A673 (cell line): ENCODE data around the gene PAK5. TPM values are rescaled to one million over a fixed set of nuclear protein-coding genes. Genes with fewer than 3 reads are reported as not detected.
A peak's percentile ranks its signal among the peaks of the same experiment; 100 is the strongest.

Experiments
- BruUV-seq: library from RNA; stranded (reverse); fragments of 400-500 nt; replicated peaks from 2 replicates; lab custom pipeline; 2021; lab: Mats Ljungman, UMichigan
- CTCF ChIA-PET: fragments of 300-600 bp; sonication (Branson Sonifier 250); formaldehyde crosslinking; loops from one replicate; lab custom pipeline; 2022; ENCODE audit warnings: antibody characterized with exemption; lab: Charles Lee
- POLR2A ChIA-PET: fragments of 300-600 bp; sonication (Branson Sonifier 250); formaldehyde crosslinking; loops from one replicate; lab custom pipeline; 2022; ENCODE audit warnings: antibody characterized with exemption; ENCODE audit not compliant: low non-redundant PET; lab: Charles Lee
- DNase-seq: peaks from one replicate; pipeline ENCODE4 v3.0.0-alpha.2; 2015; ENCODE audit warnings: low spot score
- H3K27ac ChIP-seq: fragments of 200-600 bp; sonication (generic); 2 replicates; pipeline ENCODE4 v1.5.1; 2016; ENCODE audit warnings: mixed run types, low read depth, mild to moderate bottlenecking, mixed read lengths, antibody characterized with exemption, low read length; ENCODE audit not compliant: poor library complexity, severe bottlenecking
- H3K27me3 ChIP-seq: fragments of 200-600 bp; sonication (generic); replicated peaks from 2 replicates; pipeline ENCODE4 v1.6.1; 2017; ENCODE audit warnings: mixed run types, low read depth, mild to moderate bottlenecking, mixed read lengths, antibody characterized with exemption, low read length; ENCODE audit not compliant: insufficient read depth, poor library complexity
- H3K36me3 ChIP-seq: fragments of 200-600 bp; sonication (generic); 2 replicates; pipeline ENCODE4 v1.6.1; 2016; ENCODE audit warnings: mixed run types, mild to moderate bottlenecking, mixed read lengths, antibody characterized with exemption, low read length; ENCODE audit not compliant: insufficient read depth, poor library complexity, severe bottlenecking
- H3K4me1 ChIP-seq: fragments of 200-600 bp; sonication (generic); 2 replicates; pipeline ENCODE4 v1.6.1; 2017; ENCODE audit warnings: mixed run types, mild to moderate bottlenecking, mixed read lengths, antibody characterized with exemption, low read length; ENCODE audit not compliant: insufficient read depth, poor library complexity, severe bottlenecking
- H3K4me3 ChIP-seq: fragments of 200-600 bp; sonication (generic); 2 replicates; pipeline ENCODE4 v1.5.1; 2016; ENCODE audit warnings: low read depth, mixed run types, mild to moderate bottlenecking, mixed read lengths, low read length; ENCODE audit not compliant: poor library complexity, severe bottlenecking
- H3K9me3 ChIP-seq: fragments of 200-600 bp; sonication (generic); 2 replicates; pipeline ENCODE4 v1.6.1; 2016; ENCODE audit warnings: mixed run types, low read depth, mild to moderate bottlenecking, mixed read lengths, antibody characterized with exemption, low read length; ENCODE audit not compliant: poor library complexity, severe bottlenecking
- CTCF ChIP-seq: fragments of 300-800, 200-600 bp; sonication (generic); conservative IDR thresholded peaks from 2 replicates; pipeline ENCODE4 v1.5.1; 2017; ENCODE audit warnings: low read depth, mild to moderate bottlenecking, antibody characterized with exemption, low read length, moderate library complexity, mixed read lengths
- EZH2 ChIP-seq: fragments of 200-600 bp; sonication (generic); IDR thresholded peaks from 2 replicates; pipeline ENCODE4 v1.6.1; 2017; ENCODE audit warnings: borderline replicate concordance, low read depth, mild to moderate bottlenecking, mixed read lengths, antibody characterized with exemption, low read length; ENCODE audit not compliant: poor library complexity, severe bottlenecking
- intact Hi-C: fragments of 100-400 bp; cut with micrococcal nuclease; formaldehyde crosslinking; loops from one replicate; pipeline ENCODE4 v1.10.0; 2022; ENCODE audit not compliant: unreplicated experiment
- total RNA-seq: library from RNA; stranded (reverse); gene quantifications from 2 replicates; pipeline ENCODE4 v1.2.3, GENCODE V29; 2021

The PAK5 gene
- total RNA-seq, 1 experiment from 2014 or later: not detected

GRCh38 chr20:9611921-9612320 lies 227.0 kb downstream of the PAK5 start:
- ChIA-PET CTCF (interaction anchor here (2.6 kb wide), 1 partner anchor 203 kb away, joined by 57 read pairs; no protein-coding TSS in a partner anchor), POLR2A (no interaction called here)
- no peaks in the 10 kb centered on the region for H3K27me3 ChIP-seq
- no peak overlapping the region for H3K4me3 ChIP-seq
- no peak overlapping the region for H3K27ac ChIP-seq
- BruUV-seq: no TSS peak
- intact Hi-C loops: loop anchor here (2.0 to 10.0 kb wide), 5 partner anchors 153 to 1933 kb away; no protein-coding TSS in a partner anchor
- H3K9me3 ChIP-seq: no peaks in the 10 kb centered on the region
- H3K36me3 ChIP-seq: no peaks in the 10 kb centered on the region
- no peaks in the 10 kb centered on the region for H3K4me1 ChIP-seq
- no peak for DNase-seq
- TF ChIP-seq CTCF (no peak), EZH2 (no peak)

GRCh38 chr20:9610665-9611064 lies 228.2 kb downstream of the PAK5 start:
- Histone ChIP-seq H3K27ac (no peak overlapping the region), H3K4me1 (no peaks in the 10 kb centered on the region), H3K36me3 (no peaks in the 10 kb centered on the region), H3K4me3 (no peak overlapping the region), H3K27me3 (no peaks in the 10 kb centered on the region), H3K9me3 (no peaks in the 10 kb centered on the region)
- TF ChIP-seq EZH2: no peak
- no peak for TF ChIP-seq CTCF
- intact Hi-C loops: loop anchor here (1.0 to 10.0 kb wide), 7 partner anchors 142 to 1934 kb away; no protein-coding TSS in a partner anchor
- BruUV-seq: no TSS peak
- CTCF ChIA-PET: interaction anchor here (0.8 to 2.6 kb wide), 3 partner anchors 143 to 204 kb away, joined by 4 to 57 read pairs (median 26); no protein-coding TSS in a partner anchor
- DNase-seq: no peak
- POLR2A ChIA-PET: no interaction called here

GRCh38 chr20:9609887-9610502 lies 228.9 kb downstream of the PAK5 start:
- Histone ChIP-seq H3K9me3 (no peaks in the 10 kb centered on the region), H3K4me3 (no peak overlapping the region), H3K36me3 (no peaks in the 10 kb centered on the region), H3K27me3 (no peaks in the 10 kb centered on the region), H3K4me1 (no peaks in the 10 kb centered on the region), H3K27ac (no peak overlapping the region)
- TF ChIP-seq EZH2 (no peak), CTCF (peak; percentile 77)
- POLR2A ChIA-PET: no interaction called here
- BruUV-seq: no TSS peak
- DNase-seq: peak; percentile 79
- CTCF ChIA-PET: interaction anchor here (0.6 to 2.6 kb wide), 7 partner anchors 106 to 850 kb away, joined by 3 to 57 read pairs (median 9); no protein-coding TSS in a partner anchor
- intact Hi-C loops: loop anchor here (1.0 to 10.0 kb wide), 8 partner anchors 142 to 1935 kb away; no protein-coding TSS in a partner anchor
